Measurements from ENCODE around the gene GFY.

GRCh38 chr19:49468746-49469447 lies 43.7 kb downstream of the GFY start:
- TF ChIP-seq CTCF (IDR thresholded peaks at IDR 0.05) (no peak), POLR2A (IDR thresholded peaks at IDR 0.05) (no peak), EP300 (IDR thresholded peaks at IDR 0.05) (no peak)

Measured in tibial nerve (tissue), 4 donors.